WERI-Rb-1 (cell line): ENCODE measurements around the gene ATP1A2.

Experiments
- DNase-seq: peaks from one replicate; pipeline ENCODE4 v3.0.0-alpha.2; 2020
- H3K27ac ChIP-seq: fragments of 250-450 bp; sonication (Bioruptor Pico); 2 replicates; pipeline ENCODE4 v1.5.1; 2020; ENCODE audit warnings: mild to moderate bottlenecking, moderate library complexity
- H3K27me3 ChIP-seq: fragments of 250-450 bp; sonication (Bioruptor Pico); 2 replicates; pipeline ENCODE4 v1.5.1; 2021; ENCODE audit warnings: mild to moderate bottlenecking, low read depth, moderate library complexity; ENCODE audit not compliant: insufficient read depth, severe bottlenecking
- H3K36me3 ChIP-seq: fragments of 250-450 bp; sonication (Bioruptor Pico); 2 replicates; pipeline ENCODE4 v1.5.1; 2020; ENCODE audit warnings: mild to moderate bottlenecking, moderate library complexity
- H3K4me3 ChIP-seq: 2 replicates; pipeline ENCODE4 v1.5.1; 2011; ENCODE audit warnings: low read depth, mild to moderate bottlenecking, control low read depth, low read length
- H3K9me3 ChIP-seq: fragments of 250-450 bp; sonication (Bioruptor Pico); 2 replicates; pipeline ENCODE4 v1.5.1; 2021; ENCODE audit warnings: mild to moderate bottlenecking, moderate library complexity; ENCODE audit not compliant: severe bottlenecking
- CTCF ChIP-seq: IDR thresholded peaks from 2 replicates; pipeline ENCODE4 v1.5.1; 2011; ENCODE audit warnings: low read depth, mild to moderate bottlenecking, control low read depth, inconsistent platforms, low read length

ATP1A2 gene

GRCh38 chr1:160161965-160162705 is 46.6 kb downstream of the ATP1A2 start:
- peak; percentile 85 for DNase-seq
- Histone ChIP-seq H3K9me3 (no peaks in the 10 kb centered on the region), H3K27ac (no peak overlapping the region), H3K27me3 (no peaks in the 10 kb centered on the region), H3K36me3 (no peaks in the 10 kb centered on the region), H3K4me3 (no peak overlapping the region)
- TF ChIP-seq CTCF, result peak; percentile 99

- Histone ChIP-seq H3K4me3 (no peak overlapping the region), H3K27me3 (no peaks in the 10 kb centered on the region), H3K9me3 (no peaks in the 10 kb centered on the region), H3K27ac (no peak overlapping the region), H3K36me3 (no peaks in the 10 kb centered on the region)
- TF ChIP-seq CTCF, result no peak
- DNase-seq, result no peak
Observed at GRCh38 chr1:160162931-160163330, 47.4 kb downstream of the ATP1A2 start.

GRCh38 chr1:160163615-160164014 is 48.1 kb downstream of the ATP1A2 start:
- Histone ChIP-seq H3K27ac (no peak overlapping the region), H3K9me3 (no peaks in the 10 kb centered on the region), H3K4me3 (no peak overlapping the region), H3K27me3 (no peaks in the 10 kb centered on the region), H3K36me3 (no peaks in the 10 kb centered on the region)
- DNase-seq, result peak; percentile 57
- TF ChIP-seq CTCF, result peak; percentile 48; the same call in 1 of the 2 replicates

GRCh38 chr1:160164121-160164520 is 48.6 kb downstream of the ATP1A2 start:
- TF ChIP-seq CTCF, result no peak
- Histone ChIP-seq H3K27me3 (no peaks in the 10 kb centered on the region), H3K27ac (no peak overlapping the region), H3K36me3 (no peaks in the 10 kb centered on the region), H3K4me3 (no peak overlapping the region), H3K9me3 (no peaks in the 10 kb centered on the region)
- no peak for DNase-seq

- Histone ChIP-seq H3K4me3 (no peak overlapping the region), H3K27me3 (no peaks in the 10 kb centered on the region), H3K9me3 (no peaks in the 10 kb centered on the region), H3K36me3 (no peaks in the 10 kb centered on the region), H3K27ac (no peak overlapping the region)
- TF ChIP-seq CTCF, result no peak
- DNase-seq, result no peak
Observed at GRCh38 chr1:160166166-160166868, 50.8 kb downstream of the ATP1A2 start.
